ENCODE data around the gene CCIN. TPM values are rescaled to one million over a fixed set of nuclear protein-coding genes. Genes with fewer than 3 reads are reported as not detected.

The CCIN gene
- total and polyA plus RNA-seq, 2 of the 13 experiments (the other 11 are each of a cell fraction or from before 2014, with no cell fraction given): not detected

- TF ChIP-seq, protein P1, sequence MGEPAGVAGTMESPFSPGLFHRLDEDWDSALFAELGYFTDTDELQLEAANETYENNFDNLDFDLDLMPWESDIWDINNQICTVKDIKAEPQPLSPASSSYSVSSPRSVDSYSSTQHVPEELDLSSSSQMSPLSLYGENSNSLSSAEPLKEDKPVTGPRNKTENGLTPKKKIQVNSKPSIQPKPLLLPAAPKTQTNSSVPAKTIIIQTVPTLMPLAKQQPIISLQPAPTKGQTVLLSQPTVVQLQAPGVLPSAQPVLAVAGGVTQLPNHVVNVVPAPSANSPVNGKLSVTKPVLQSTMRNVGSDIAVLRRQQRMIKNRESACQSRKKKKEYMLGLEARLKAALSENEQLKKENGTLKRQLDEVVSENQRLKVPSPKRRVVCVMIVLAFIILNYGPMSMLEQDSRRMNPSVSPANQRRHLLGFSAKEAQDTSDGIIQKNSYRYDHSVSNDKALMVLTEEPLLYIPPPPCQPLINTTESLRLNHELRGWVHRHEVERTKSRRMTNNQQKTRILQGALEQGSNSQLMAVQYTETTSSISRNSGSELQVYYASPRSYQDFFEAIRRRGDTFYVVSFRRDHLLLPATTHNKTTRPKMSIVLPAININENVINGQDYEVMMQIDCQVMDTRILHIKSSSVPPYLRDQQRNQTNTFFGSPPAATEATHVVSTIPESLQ (CRISPR knock-in tag; conservative IDR thresholded peaks at IDR 0.05): no peak
- TF ChIP-seq THRA (CRISPR knock-in tag; IDR thresholded peaks at IDR 0.05; ENCODE audit: borderline replicate concordance): peak; percentile 14; the same call in 1 of the 2 replicates
- TF ChIP-seq ZHX1 (CRISPR knock-in tag; IDR thresholded peaks at IDR 0.05; ENCODE audit: low read depth): no peak
- TF ChIP-seq, protein P2, sequence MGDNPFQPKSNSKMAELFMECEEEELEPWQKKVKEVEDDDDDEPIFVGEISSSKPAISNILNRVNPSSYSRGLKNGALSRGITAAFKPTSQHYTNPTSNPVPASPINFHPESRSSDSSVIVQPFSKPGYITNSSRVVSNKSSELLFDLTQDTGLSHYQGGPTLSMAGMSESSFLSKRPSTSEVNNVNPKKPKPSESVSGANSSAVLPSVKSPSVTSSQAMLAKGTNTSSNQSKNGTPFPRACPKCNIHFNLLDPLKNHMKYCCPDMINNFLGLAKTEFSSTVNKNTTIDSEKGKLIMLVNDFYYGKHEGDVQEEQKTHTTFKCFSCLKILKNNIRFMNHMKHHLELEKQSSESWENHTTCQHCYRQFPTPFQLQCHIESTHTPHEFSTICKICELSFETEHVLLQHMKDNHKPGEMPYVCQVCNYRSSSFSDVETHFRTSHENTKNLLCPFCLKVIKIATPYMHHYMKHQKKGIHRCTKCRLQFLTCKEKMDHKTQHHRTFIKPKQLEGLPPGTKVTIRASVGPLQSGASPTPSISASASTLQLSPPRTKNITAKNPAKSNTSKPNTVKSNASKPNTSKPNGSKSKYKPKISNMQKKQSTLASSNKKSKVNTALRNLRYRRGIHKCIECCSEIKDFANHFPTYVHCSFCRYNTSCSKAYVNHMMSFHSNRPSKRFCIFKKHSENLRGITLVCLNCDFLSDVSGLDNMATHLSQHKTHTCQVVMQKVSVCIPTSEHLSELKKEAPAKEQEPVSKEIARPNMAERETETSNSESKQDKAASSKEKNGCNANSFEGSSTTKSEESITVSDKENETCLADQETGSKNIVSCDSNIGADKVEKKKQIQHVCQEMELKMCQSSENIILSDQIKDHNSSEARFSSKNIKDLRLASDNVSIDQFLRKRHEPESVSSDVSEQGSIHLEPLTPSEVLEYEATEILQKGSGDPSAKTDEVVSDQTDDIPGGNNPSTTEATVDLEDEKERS (CRISPR knock-in tag; IDR thresholded peaks at IDR 0.05): peak; percentile 46; the same call in 1 of the 2 replicates
- TF ChIP-seq ZFP82 (CRISPR knock-in tag; IDR thresholded peaks at IDR 0.05; ENCODE audit: borderline replicate concordance): no peak
- TF ChIP-seq MLLT10 (CRISPR knock-in tag; IDR thresholded peaks at IDR 0.05): no peak
- peak; percentile 92 for TF ChIP-seq ZNF501 (CRISPR knock-in tag; IDR thresholded peaks at IDR 0.05)
- no peak for TF ChIP-seq PHB2 (IDR thresholded peaks at IDR 0.05; ENCODE audit: partially characterized antibody)
- peak; percentile 56; the same call in 1 of the 2 replicates for TF ChIP-seq ZMYM3 (CRISPR knock-in tag; IDR thresholded peaks at IDR 0.05)
- no peak for TF ChIP-seq ZFYVE20 (CRISPR knock-in tag; IDR thresholded peaks at IDR 0.05; ENCODE audit: borderline replicate concordance, low read depth)
- TF ChIP-seq ZNF543 (CRISPR knock-in tag; IDR thresholded peaks at IDR 0.05): peak; percentile 74
- peak; percentile 33; the same call in 1 of the 2 replicates for TF ChIP-seq RAD21 (CRISPR knock-in tag; IDR thresholded peaks at IDR 0.05)
- peak; percentile 62; the same call in 1 of the 2 replicates for TF ChIP-seq CBFB (CRISPR knock-in tag; IDR thresholded peaks at IDR 0.05)
- TF ChIP-seq JUN (CRISPR knock-in tag; IDR thresholded peaks at IDR 0.05): peak; percentile 10; the same call in 1 of the 2 replicates
- TF ChIP-seq, protein P3, sequence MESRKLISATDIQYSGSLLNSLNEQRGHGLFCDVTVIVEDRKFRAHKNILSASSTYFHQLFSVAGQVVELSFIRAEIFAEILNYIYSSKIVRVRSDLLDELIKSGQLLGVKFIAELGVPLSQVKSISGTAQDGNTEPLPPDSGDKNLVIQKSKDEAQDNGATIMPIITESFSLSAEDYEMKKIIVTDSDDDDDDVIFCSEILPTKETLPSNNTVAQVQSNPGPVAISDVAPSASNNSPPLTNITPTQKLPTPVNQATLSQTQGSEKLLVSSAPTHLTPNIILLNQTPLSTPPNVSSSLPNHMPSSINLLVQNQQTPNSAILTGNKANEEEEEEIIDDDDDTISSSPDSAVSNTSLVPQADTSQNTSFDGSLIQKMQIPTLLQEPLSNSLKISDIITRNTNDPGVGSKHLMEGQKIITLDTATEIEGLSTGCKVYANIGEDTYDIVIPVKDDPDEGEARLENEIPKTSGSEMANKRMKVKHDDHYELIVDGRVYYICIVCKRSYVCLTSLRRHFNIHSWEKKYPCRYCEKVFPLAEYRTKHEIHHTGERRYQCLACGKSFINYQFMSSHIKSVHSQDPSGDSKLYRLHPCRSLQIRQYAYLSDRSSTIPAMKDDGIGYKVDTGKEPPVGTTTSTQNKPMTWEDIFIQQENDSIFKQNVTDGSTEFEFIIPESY (CRISPR knock-in tag; IDR thresholded peaks at IDR 0.05): no peak
- 0 out of 2 replicates have a peak, but pooled peaks have one; percentile 67 for TF ChIP-seq ZNF557 (CRISPR knock-in tag; IDR thresholded peaks at IDR 0.05)
These were observed 21.5 kb downstream of the CCIN start, which contains the start of gene CLTA (continued) for GRCh38 chr9:36190388-36191289.

All from HepG2 (cell line).